H1 (cell line): ENCODE results near the gene FRMD4B. TPM values are rescaled to one million over a fixed set of nuclear protein-coding genes. Genes with fewer than 3 reads are reported as not detected.

Experiments used
- CTCF ChIA-PET: fragments of 300-600 bp; sonication (Branson Sonifier 250); formaldehyde crosslinking; loops from one replicate; lab custom pipeline; 2021; ENCODE audit not compliant: partially characterized antibody; lab: Charles Lee
- POLR2A ChIA-PET: fragments of 300-600 bp; sonication (Branson Sonifier 250); formaldehyde crosslinking; loops from one replicate; lab custom pipeline; 2021; ENCODE audit warnings: inconsistent platforms; ENCODE audit not compliant: partially characterized antibody; lab: Charles Lee
- DNase-seq, 2 experiments: peaks; one replicate each; pipeline versions ENCODE4 v3.0.0 to v3.0.0-alpha.2; 2010 to 2022; ENCODE audit warnings: low spot score in 2 of 2, low read depth in 1 of 2, mixed read lengths in 1 of 2
- FAIRE-seq: peaks from 2 replicates; lab custom pipeline; 2011; peaks lifted over from hg19 to GRCh38; lab: Jason Lieb, UNC
- H2AFZ ChIP-seq: 2 replicates; pipeline ENCODE4 v1.8.1; 2012; ENCODE audit warnings: low read length, inconsistent platforms
- H2AK5ac ChIP-seq: 2 replicates; pipeline ENCODE4 v1.6.1; 2013; ENCODE audit warnings: low read depth, low read length
- H2BK120ac ChIP-seq: replicated peaks from 2 replicates; pipeline ENCODE3; 2013; ENCODE audit warnings: low read depth, low read length, inconsistent platforms
- H2BK12ac ChIP-seq: 2 replicates; pipeline ENCODE4 v1.6.1; 2013; ENCODE audit warnings: low read depth, low read length
- H2BK15ac ChIP-seq: 2 replicates; pipeline ENCODE4 v1.6.1; 2013; ENCODE audit warnings: low read length
- H2BK20ac ChIP-seq: 2 replicates; pipeline ENCODE4 v1.6.1; 2013; ENCODE audit warnings: low read length
- H2BK5ac ChIP-seq: 2 replicates; pipeline ENCODE4 v1.6.1; 2013; ENCODE audit warnings: low read depth, low read length
- H3K14ac ChIP-seq: 2 replicates; pipeline ENCODE4 v1.6.1; 2013; ENCODE audit warnings: inconsistent platforms; ENCODE audit not compliant: insufficient read length
- H3K18ac ChIP-seq: 2 replicates; pipeline ENCODE4 v1.6.1; 2013; ENCODE audit warnings: low read length; ENCODE audit errors: extremely low read depth
- H3K23ac ChIP-seq: 2 replicates; pipeline ENCODE4 v1.6.1; 2013; ENCODE audit warnings: inconsistent platforms; ENCODE audit not compliant: insufficient read length
- H3K23me2 ChIP-seq: 2 replicates; pipeline ENCODE4 v1.6.1; 2013; ENCODE audit warnings: low read depth, low read length
- H3K27ac ChIP-seq: 2 replicates; pipeline ENCODE4 v1.6.1; 2011; ENCODE audit warnings: low read depth, low read length, inconsistent platforms
- H3K27me3 ChIP-seq, 4 experiments: replicated peaks in 1 of 4; 1 replicate in 1 of 4; 2 replicates in 3 of 4; pipeline versions ENCODE4 v1.6.1 to v1.8.1; 2011 to 2013; ENCODE audit warnings: low read length in 3 of 4, mild to moderate bottlenecking in 3 of 4, inconsistent platforms in 2 of 4, mixed read lengths in 2 of 4, moderate library complexity in 1 of 4; ENCODE audit not compliant: control insufficient read depth in 3 of 4, insufficient read depth in 3 of 4; ENCODE audit errors: extremely low read depth in 1 of 4
- H3K36me3 ChIP-seq, 4 experiments: 2 replicates each; pipeline versions ENCODE4 v1.6.1 to v1.8.1; 2011 to 2013; ENCODE audit warnings: mild to moderate bottlenecking in 4 of 4, low read length in 3 of 4, moderate library complexity in 2 of 4, control low read depth in 1 of 4, inconsistent platforms in 1 of 4; ENCODE audit not compliant: insufficient read depth in 4 of 4, control insufficient read depth in 2 of 4
- H3K4ac ChIP-seq: replicated peaks from 2 replicates; pipeline ENCODE3; 2013; ENCODE audit warnings: low read length, low read depth, mixed read lengths, inconsistent platforms; ENCODE audit not compliant: insufficient read length
- H3K4me1 ChIP-seq, 4 experiments: replicated peaks in 1 of 4; 1 replicate in 1 of 4; 2 replicates in 3 of 4; pipeline versions ENCODE4 v1.6.1 to v1.8.1; 2011 to 2013; ENCODE audit warnings: low read length in 3 of 4, inconsistent platforms in 2 of 4, mixed read lengths in 1 of 4; ENCODE audit not compliant: insufficient read depth in 4 of 4, control insufficient read depth in 3 of 4
- H3K4me2 ChIP-seq, 2 experiments: 2 replicates each; pipeline versions ENCODE4 v1.6.1 to v1.8.1; 2011 to 2013; ENCODE audit warnings: low read depth in 2 of 2, low read length in 2 of 2, control low read depth in 1 of 2, inconsistent platforms in 1 of 2, mild to moderate bottlenecking in 1 of 2; ENCODE audit not compliant: insufficient read depth in 1 of 2
- H3K4me3 ChIP-seq, 4 experiments: fragments of 200-600, 300-600 bp in 1 of 4; sonication (generic), shearing (Covaris generic), sonication (Bioruptor Twin) in 1 of 4; 2 replicates each; pipeline versions ENCODE4 v1.5.1 to v1.8.1; 2011 to 2016; ENCODE audit warnings: low read length in 4 of 4, low read depth in 3 of 4, control low read depth in 2 of 4, inconsistent platforms in 2 of 4, mild to moderate bottlenecking in 2 of 4, mixed read lengths in 1 of 4, moderate library complexity in 1 of 4; ENCODE audit not compliant: insufficient read depth in 2 of 4; ENCODE audit errors: extremely low read depth in 1 of 4
- H3K56ac ChIP-seq: replicated peaks from 2 replicates; pipeline ENCODE3; 2013; ENCODE audit warnings: low read depth, mild to moderate bottlenecking, mixed read lengths, low read length, inconsistent platforms; ENCODE audit not compliant: insufficient read length
- H3K79me1 ChIP-seq: 2 replicates; pipeline ENCODE4 v1.6.1; 2013; ENCODE audit warnings: low read depth, low read length, control low read depth
- H3K79me2 ChIP-seq, 2 experiments: 2 replicates each; pipeline versions ENCODE4 v1.6.1 to v1.8.1; 2012 to 2013; ENCODE audit warnings: low read length in 2 of 2, mild to moderate bottlenecking in 2 of 2, inconsistent platforms in 1 of 2; ENCODE audit not compliant: insufficient read depth in 2 of 2, control insufficient read depth in 1 of 2
- H3K9ac ChIP-seq, 4 experiments: replicated peaks in 1 of 4; 1 replicate in 1 of 4; 2 replicates in 3 of 4; pipeline versions ENCODE4 v1.6.1 to v1.8.1; 2011 to 2013; ENCODE audit warnings: low read depth in 3 of 4, low read length in 3 of 4, control low read depth in 2 of 4, mild to moderate bottlenecking in 2 of 4, moderate library complexity in 2 of 4, inconsistent platforms in 1 of 4; ENCODE audit errors: extremely low read depth in 1 of 4
- H3K9me3 ChIP-seq, 2 experiments: 2 replicates each; pipeline versions ENCODE4 v1.6.1 to v1.8.1; 2012 to 2013; ENCODE audit warnings: mild to moderate bottlenecking in 2 of 2, moderate library complexity in 2 of 2, control low read depth in 1 of 2, inconsistent platforms in 1 of 2, low read depth in 1 of 2, low read length in 1 of 2, mixed read lengths in 1 of 2; ENCODE audit not compliant: insufficient read depth in 2 of 2
- H4K20me1 ChIP-seq, 2 experiments: replicated peaks in 1 of 2; 2 replicates each; pipeline versions ENCODE3 to v1.8.1; 2011 to 2013; ENCODE audit warnings: inconsistent platforms in 2 of 2, low read length in 2 of 2, mild to moderate bottlenecking in 1 of 2; ENCODE audit not compliant: insufficient read depth in 2 of 2, control insufficient read depth in 1 of 2
- H4K5ac ChIP-seq: 2 replicates; pipeline ENCODE4 v1.6.1; 2013; ENCODE audit warnings: low read length, low read depth, mixed read lengths, inconsistent platforms; ENCODE audit not compliant: insufficient read length
- H4K8ac ChIP-seq: 2 replicates; pipeline ENCODE4 v1.8.0; 2013; ENCODE audit warnings: mild to moderate bottlenecking, moderate library complexity, low read length, inconsistent platforms; ENCODE audit not compliant: insufficient read depth; ENCODE audit errors: extremely low read depth
- H4K91ac ChIP-seq: replicated peaks from 2 replicates; pipeline ENCODE3; 2013; ENCODE audit warnings: low read length, mixed read lengths, inconsistent platforms; ENCODE audit not compliant: insufficient read length
- ASH2L ChIP-seq: fragments of 200-600, 300-600 bp; sonication (generic); IDR thresholded peaks from one replicate; pipeline ENCODE4 v1.7.1; 2017; ENCODE audit warnings: low read length
- BRCA1 ChIP-seq: IDR thresholded peaks from 2 replicates; pipeline ENCODE4 v1.6.1; 2012; ENCODE audit warnings: low read depth, low read length, improper control_type of control experiment
- CTBP2 ChIP-seq: IDR thresholded peaks from 2 replicates; pipeline ENCODE4 v1.7.0; 2011; ENCODE audit warnings: borderline replicate concordance, mild to moderate bottlenecking, moderate library complexity, mixed read lengths, low read length; ENCODE audit not compliant: insufficient read depth, insufficient read length
- EGR1 ChIP-seq: IDR thresholded peaks from 2 replicates; pipeline ENCODE4 v1.6.1; 2011; ENCODE audit warnings: low read depth, low read length, borderline replicate concordance
- EP300 ChIP-seq, 2 experiments: IDR thresholded peaks; 1 replicate in 1 of 2; 2 replicates in 1 of 2; pipeline ENCODE4 v1.6.1; 2011 to 2012; ENCODE audit warnings: low read depth in 2 of 2, low read length in 2 of 2, mild to moderate bottlenecking in 2 of 2, borderline replicate concordance in 1 of 2, inconsistent platforms in 1 of 2, moderate library complexity in 1 of 2
- KDM5A ChIP-seq: fragments of 200-600 bp; IDR thresholded peaks from 2 replicates; pipeline ENCODE4 v1.7.1; 2012; ENCODE audit warnings: mild to moderate bottlenecking, low read length, inconsistent platforms, mixed read lengths
- POLR2AphosphoS5 ChIP-seq: IDR thresholded peaks from 2 replicates; pipeline ENCODE4 v1.6.1; 2011; ENCODE audit warnings: low read depth, low read length
- SIN3A ChIP-seq, 2 experiments: IDR thresholded peaks in 1 of 2; conservative IDR thresholded peaks in 1 of 2; 2 replicates each; pipeline ENCODE4 v1.6.1; 2011 to 2012; ENCODE audit warnings: low read length in 2 of 2, improper control_type of control experiment in 1 of 2, low read depth in 1 of 2, mild to moderate bottlenecking in 1 of 2
- SP2 ChIP-seq: IDR thresholded peaks from 2 replicates; pipeline ENCODE4 v1.6.1; 2012; ENCODE audit warnings: mild to moderate bottlenecking, low read length, inconsistent platforms
- SUZ12 ChIP-seq: fragments of 200-600 bp; sonication (generic); IDR thresholded peaks from 2 replicates; pipeline ENCODE4 v1.6.1; 2012; ENCODE audit warnings: mild to moderate bottlenecking, inconsistent platforms, low read length, moderate library complexity, mixed read lengths
- TCF12 ChIP-seq: IDR thresholded peaks from 2 replicates; pipeline ENCODE4 v1.6.1; 2011; ENCODE audit warnings: low read depth, mild to moderate bottlenecking, low read length
- YY1 ChIP-seq: IDR thresholded peaks from 2 replicates; pipeline ENCODE4 v1.6.1; 2011; ENCODE audit warnings: low read depth, mild to moderate bottlenecking, low read length
- WGBS, 2 experiments: shearing (Covaris generic) in 1 of 2; methylation state at CpG; one replicate each; pipeline versions ENCODE4 v1.1.6 to v1.1.7; 2013 to 2015; ENCODE audit warnings: low lambda C conversion rate in 2 of 2, mixed read lengths in 2 of 2, inconsistent platforms in 1 of 2, low coverage in 1 of 2, missing lambda C conversion rate in 1 of 2; ENCODE audit not compliant: insufficient replicate concordance in 2 of 2, insufficient coverage in 1 of 2, insufficient read length in 1 of 2; ENCODE audit errors: extremely low coverage in 1 of 2, missing lambda C conversion rate in 1 of 2; 5-methylcytosine and 5-hydroxymethylcytosine counted together
- polyA plus RNA-seq, 7 experiments: library from polyadenylated mRNA; depleted of rRNA in 3 of 7; stranded (reverse) in 5 of 7; unstranded in 2 of 7; fragments of >200 nt in 5 of 7; fragments of 200-250 nt in 2 of 7; gene quantifications; 1 replicate in 5 of 7; 2 replicates in 1 of 7; 4 replicates in 1 of 7; pipeline versions ENCODE4 v1.2.1 to v1.2.3, GENCODE V29; 2011 to 2013; ENCODE audit warnings: missing spikeins in 2 of 7, mixed read lengths in 2 of 7
- total RNA-seq: library from RNA; stranded (reverse); fragmentation: NEBNext Ultra II Directional; extraction: Animal tissue kit (Norgen Biotek cat#: 25700); gene quantifications from 2 replicates; pipeline ENCODE4 v1.2.1, GENCODE V29; 2021
- TF ChIP-seq, protein P1 (sequence below): IDR thresholded peaks from 2 replicates; pipeline ENCODE4 v1.6.1; 2012; ENCODE audit warnings: low read length, inconsistent platforms

The FRMD4B gene
- total and polyA plus RNA-seq, 2 of the 8 experiments (the other 6 are each of a cell fraction or from before 2014, with no cell fraction given): 2.7 to 7.2 TPM

DNA sequence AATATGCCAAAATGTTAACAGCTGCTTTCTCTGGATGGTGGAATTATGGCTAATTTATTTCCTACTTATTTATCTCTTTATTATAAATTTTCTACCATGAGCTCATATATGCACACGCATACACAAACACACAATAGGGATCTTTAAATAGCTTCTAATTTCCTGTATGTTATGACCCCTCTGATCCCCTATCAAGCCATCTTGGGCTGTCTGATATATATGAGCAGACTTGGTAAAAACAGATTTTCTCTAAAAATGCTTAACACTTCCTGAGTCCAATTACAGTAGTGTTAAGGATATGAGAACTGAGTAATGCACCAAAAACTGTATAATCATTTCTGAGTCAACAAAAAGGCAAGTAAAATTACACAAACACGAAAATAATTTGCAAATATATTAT is 211.4 kb downstream of the FRMD4B start:
- CTCF ChIA-PET: interaction anchor here (0.6 to 7.4 kb wide), 6 partner anchors 9 to 136 kb away, joined by 3 to 56 read pairs (median 6); no protein-coding TSS in a partner anchor
- Histone ChIP-seq H2BK20ac (no peak overlapping the region), H4K20me1 (no peaks in the 10 kb centered on the region), H3K4me2 (no peak overlapping the region), H4K91ac (no peak overlapping the region), H4K5ac (no peak overlapping the region), H3K9me3 (no peaks in the 10 kb centered on the region), H3K14ac (no peak overlapping the region), H3K4me3 (no peak overlapping the region), H3K36me3 (no peaks in the 10 kb centered on the region), H3K9ac (no peak overlapping the region), H3K27ac (no peak overlapping the region), H3K79me1 (no peaks in the 10 kb centered on the region), H2BK5ac (no peak overlapping the region), H3K79me2 (no peaks in the 10 kb centered on the region), H2AK5ac (no peak overlapping the region), H3K27me3 (no peaks in the 10 kb centered on the region), H2BK12ac (no peak overlapping the region), H2BK15ac (no peak overlapping the region), H3K23ac (no peak overlapping the region), H2BK120ac (no peak overlapping the region), H4K8ac (no peak overlapping the region), H2AFZ (no peak overlapping the region), H3K18ac (no peak overlapping the region), H3K4me1 (peaks cover 0 to 5% (median 0%) of the 10 kb centered on the region in 4 experiments; a peak in 2 of 7 replicates), H3K23me2 (no peaks in the 10 kb centered on the region), H3K4ac (no peak overlapping the region), H3K56ac (no peak overlapping the region)
- FAIRE-seq (no peak), DNase-seq (no peak)
- WGBS, 2 experiments: 81% methylated on average over 2 of the region's 2 CpGs; no CpG with 5 or more reads in 1 of the 2 experiments
- POLR2A ChIA-PET: interaction anchor here (0.6 kb wide), 1 partner anchor 16 kb away, joined by 3 read pairs; no protein-coding TSS in a partner anchor
- TF ChIP-seq SP2: no peak
- no peak for TF ChIP-seq SIN3A (conservative IDR thresholded peaks at IDR 0.05 in 1 of 2, IDR thresholded peaks at IDR 0.05 in 1 of 2; ENCODE audit: low read depth in 1 of 2, low read length in 2 of 2)
- no peak for TF ChIP-seq BRCA1
- no peak for TF ChIP-seq CTBP2
- no peak for TF ChIP-seq EP300 (IDR thresholded peaks at IDR 0.05; ENCODE audit: borderline replicate concordance in 1 of 2, low read depth in 2 of 2, low read length in 2 of 2)
- TF ChIP-seq, protein P1, sequence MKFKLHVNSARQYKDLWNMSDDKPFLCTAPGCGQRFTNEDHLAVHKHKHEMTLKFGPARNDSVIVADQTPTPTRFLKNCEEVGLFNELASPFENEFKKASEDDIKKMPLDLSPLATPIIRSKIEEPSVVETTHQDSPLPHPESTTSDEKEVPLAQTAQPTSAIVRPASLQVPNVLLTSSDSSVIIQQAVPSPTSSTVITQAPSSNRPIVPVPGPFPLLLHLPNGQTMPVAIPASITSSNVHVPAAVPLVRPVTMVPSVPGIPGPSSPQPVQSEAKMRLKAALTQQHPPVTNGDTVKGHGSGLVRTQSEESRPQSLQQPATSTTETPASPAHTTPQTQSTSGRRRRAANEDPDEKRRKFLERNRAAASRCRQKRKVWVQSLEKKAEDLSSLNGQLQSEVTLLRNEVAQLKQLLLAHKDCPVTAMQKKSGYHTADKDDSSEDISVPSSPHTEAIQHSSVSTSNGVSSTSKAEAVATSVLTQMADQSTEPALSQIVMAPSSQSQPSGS: no peak
- TF ChIP-seq KDM5A: no peak
- TF ChIP-seq EGR1: no peak
- no peak for TF ChIP-seq ASH2L
- no peak for TF ChIP-seq SUZ12
- no peak for TF ChIP-seq POLR2AphosphoS5
- no peak for TF ChIP-seq TCF12
- TF ChIP-seq YY1: no peak
